PC-3 (cell line): ENCODE results near the gene FAM187B.

Experiments used
- EZH2 ChIP-seq: fragments of 300-600 bp; sonication (generic); IDR thresholded peaks from one replicate; pipeline ENCODE4 v1.6.1; 2017; ENCODE audit warnings: antibody characterized with exemption, mild to moderate bottlenecking, low read length; ENCODE audit not compliant: unreplicated experiment
- EZH2phosphoT487 ChIP-seq: fragments of 300-600 bp; sonication (generic); IDR thresholded peaks from 2 replicates; pipeline ENCODE4 v1.6.1; 2018; ENCODE audit warnings: mild to moderate bottlenecking, antibody characterized with exemption, low read length, borderline replicate concordance
- TF ChIP-seq, protein P1 (sequence below): fragments of 300-600 bp; sonication (generic); conservative IDR thresholded peaks from 2 replicates; pipeline ENCODE4 v1.5.1; 2017; ENCODE audit warnings: antibody characterized with exemption, low read depth, mild to moderate bottlenecking, low read length

DNA sequence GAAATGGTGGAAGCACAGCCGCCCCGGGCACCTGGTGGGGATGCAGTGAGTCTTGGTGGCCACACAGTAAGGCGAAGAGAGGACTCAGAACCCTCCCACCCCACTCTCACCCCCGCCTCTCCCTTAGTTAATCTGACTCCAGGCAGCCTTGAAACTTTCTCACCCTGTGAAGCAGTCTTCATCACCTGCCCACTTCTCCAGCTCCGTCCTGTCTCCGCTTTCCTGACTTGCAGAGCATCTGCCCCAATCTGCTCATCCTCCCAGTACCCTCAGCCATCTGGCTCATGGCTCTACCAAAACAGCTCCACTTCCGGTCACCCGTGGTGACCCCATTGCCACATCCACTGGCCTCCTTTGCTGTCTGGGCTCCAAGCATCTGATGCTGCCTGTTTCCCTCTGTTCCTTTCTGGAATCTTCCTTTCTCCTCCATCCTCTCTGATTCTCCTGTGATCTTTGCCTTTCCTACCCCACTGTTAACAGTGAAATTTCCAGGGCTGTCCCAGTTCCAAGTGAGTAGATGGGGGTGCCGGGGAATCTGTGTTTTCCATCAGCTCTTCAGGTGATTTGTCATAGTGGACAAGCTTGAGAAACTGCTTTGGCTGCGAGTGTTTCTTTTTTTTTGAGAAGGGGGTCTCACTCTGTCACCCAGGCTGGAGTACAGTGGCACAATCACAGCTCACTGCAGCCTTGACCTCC is 44.6 kb upstream of the FAM187B start:
- TF ChIP-seq, protein P1, sequence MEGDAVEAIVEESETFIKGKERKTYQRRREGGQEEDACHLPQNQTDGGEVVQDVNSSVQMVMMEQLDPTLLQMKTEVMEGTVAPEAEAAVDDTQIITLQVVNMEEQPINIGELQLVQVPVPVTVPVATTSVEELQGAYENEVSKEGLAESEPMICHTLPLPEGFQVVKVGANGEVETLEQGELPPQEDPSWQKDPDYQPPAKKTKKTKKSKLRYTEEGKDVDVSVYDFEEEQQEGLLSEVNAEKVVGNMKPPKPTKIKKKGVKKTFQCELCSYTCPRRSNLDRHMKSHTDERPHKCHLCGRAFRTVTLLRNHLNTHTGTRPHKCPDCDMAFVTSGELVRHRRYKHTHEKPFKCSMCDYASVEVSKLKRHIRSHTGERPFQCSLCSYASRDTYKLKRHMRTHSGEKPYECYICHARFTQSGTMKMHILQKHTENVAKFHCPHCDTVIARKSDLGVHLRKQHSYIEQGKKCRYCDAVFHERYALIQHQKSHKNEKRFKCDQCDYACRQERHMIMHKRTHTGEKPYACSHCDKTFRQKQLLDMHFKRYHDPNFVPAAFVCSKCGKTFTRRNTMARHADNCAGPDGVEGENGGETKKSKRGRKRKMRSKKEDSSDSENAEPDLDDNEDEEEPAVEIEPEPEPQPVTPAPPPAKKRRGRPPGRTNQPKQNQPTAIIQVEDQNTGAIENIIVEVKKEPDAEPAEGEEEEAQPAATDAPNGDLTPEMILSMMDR = no peak
- TF ChIP-seq EZH2 (no peak), EZH2phosphoT487 (no peak)
